Stimulated activated CD8-positive, alpha-beta memory T cell treated with anti-CD3 and anti-CD28 coated beads, Interleukin-2, amount 100 ng/mL, for 48 hours (primary cell): ENCODE data around the gene PDE6A.

Experiments
- DNase-seq, 2 donors: peaks; one replicate each; pipeline ENCODE4 v3.0.0-alpha.2; 2020; ENCODE audit warnings: low read depth in 2 of 2

PDE6A gene

DNA sequence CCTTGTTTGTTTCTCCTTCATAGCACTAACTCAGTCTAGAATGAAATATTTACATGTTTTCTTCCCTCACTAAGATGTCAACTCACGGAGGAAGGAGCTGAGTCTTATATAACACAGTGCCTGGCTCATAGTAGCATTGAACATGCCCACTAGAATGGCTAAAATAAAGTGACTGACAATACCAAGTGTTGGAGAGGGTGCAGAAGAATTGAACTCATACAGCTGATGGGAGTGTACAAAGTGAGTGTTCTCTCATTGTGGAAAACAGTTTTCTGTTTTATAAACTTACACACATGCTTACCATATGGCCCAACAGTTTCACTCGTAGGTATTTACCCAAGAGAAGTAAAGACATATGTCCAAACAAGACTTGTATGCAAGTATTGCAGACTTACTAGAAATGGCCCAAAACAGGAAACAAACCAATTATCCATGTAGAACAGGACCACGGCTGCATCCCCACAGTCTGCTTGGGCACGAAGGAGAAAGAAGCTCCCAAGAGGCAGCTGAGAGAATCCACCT lies 127.0 kb downstream of the PDE6A start:
- DNase-seq: no peak

DNA sequence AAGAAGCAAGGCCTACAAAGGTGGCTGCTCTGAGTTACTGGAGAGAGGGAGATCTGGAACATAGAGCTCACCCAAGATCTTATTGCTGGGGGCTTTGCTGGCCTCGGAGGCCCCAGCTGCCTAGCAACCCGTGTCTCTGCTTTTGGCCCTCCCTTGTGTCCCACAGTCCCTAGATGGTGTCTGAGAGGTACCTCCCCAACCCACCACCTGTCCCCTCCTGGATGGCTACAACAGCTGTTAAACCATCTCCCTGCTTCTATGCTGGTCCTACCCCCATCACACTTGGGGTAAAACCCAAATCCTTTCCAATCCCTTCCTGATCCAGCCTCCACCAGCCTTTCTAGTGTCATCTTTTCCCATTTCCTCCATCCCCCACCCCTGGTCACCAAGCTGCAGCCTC lies 127.9 kb downstream of the PDE6A start:
- DNase-seq: no peak

DNA sequence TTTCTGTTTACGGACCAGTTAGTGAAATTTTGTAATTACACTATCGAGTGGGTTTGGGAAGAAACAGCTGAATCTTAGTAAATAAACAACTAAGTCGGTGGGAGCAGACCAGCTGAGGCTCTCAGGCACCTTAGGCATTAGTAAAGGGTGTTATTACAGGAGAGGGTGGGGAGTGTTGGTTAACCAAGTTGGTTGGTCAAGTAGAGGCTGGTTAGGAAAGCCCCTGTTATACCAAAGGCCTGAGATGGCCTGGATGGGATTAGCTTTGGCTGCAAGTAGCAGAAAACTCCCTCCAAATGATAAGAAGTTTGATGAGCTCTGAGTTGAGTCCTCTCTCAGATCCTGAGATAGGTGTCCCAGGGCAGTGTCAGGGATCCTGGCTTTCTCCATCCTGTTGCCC lies 133.1 kb downstream of the PDE6A start:
- no peak for DNase-seq

DNA sequence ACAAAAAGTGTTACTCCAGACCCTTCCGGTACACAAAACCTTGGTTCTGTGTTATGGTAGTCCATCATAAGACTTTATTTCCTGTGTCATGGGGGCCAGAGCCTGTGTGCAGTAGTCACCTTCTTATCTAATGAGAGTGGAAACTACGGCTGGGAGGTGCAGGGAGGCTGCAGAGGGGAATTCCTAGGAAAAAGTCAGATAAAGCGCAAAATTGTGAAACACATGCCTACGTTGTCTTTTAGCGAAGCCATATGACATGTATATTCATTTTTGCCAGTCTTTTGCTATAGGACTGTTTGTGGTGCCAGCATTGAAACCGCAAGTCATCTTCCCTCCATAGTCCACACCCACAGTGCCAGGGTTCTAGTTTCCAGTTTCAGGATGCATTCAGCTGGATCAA lies 133.7 kb downstream of the PDE6A start:
- DNase-seq: no peak

DNA sequence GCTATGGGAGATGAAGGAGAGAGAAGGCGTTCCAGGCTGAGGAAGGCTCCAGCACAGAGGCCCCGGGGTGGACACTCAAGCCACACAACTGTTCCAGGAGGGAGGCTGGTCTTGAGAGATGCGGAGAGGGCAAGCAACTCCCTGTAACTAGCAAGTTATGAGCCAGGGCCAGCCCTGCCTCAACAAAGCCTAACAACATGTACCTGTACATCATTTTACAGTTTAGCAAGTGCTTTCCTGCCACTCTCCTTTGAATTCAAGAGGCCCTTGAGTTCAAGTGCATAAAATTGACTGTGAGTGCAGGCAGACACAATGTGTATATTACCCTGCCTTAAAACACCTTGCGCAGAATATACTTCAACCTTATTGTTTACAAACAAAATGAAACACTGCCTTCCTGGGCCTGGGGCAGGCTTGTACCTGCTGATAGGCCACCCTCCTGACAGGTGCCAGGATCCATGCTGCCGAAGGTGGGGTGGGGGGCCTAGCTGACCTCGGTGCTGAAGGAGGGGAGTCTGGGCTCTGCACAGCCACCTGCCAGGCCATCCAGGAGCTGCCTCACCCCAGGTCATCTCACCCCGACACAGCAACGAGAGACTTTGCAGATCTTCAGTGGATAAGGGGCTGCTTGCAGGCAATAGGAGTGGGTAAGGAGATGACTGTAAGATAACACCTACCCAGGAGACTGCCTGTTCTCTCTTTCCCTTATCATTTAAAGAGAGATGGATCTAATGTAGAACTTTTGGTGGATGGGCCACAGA lies 134.5 kb downstream of the PDE6A start:
- DNase-seq: no peak

DNA sequence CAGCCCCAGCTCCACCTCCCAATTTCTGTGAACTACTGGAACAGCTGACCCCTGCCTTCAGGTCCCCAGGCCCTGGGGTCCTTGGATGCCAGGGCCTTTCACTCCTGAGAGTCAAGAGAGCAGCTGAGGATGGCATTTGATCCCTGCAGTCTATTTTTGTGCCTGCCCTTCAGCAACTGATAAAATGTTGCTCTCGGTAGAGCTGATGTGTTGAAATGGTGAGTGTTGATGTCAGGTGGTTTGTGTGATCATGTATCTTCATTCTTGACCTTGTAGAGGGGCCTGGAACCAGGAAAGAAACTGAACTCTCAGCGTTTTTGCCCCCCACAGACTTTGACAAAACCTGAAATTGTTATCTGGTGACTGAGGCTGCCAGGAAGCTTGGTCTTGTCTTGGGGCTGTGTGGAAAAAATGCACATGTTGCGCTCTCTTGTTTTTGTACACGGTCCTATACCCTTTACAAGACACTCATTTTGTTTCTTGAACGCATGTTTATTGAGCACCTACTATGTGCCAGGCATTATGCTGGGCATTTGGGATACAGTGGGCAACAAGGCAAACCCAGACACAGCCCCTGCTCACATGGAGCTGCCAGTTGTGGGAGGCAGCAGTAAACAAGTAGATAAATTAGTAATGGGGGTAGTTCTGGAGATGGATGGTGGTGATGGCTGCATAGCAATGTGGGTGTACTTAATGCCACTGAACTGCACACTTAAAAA lies 136.2 kb downstream of the PDE6A start:
- no peak for DNase-seq
